IMR-90 (cell line): ENCODE data around the gene ABCA2. TPM values are rescaled to one million over a fixed set of nuclear protein-coding genes. Genes with fewer than 3 reads are reported as not detected.

Experiments used
- ATAC-seq: fragments of 200-7000 bp; cut with Tn5 transposase; 2 replicates; pipeline ENCODE4 v1.9.1; 2020; ENCODE audit warnings: low read depth, mild to moderate bottlenecking, moderate library complexity
- BruUV-seq: library from RNA; stranded (reverse); fragments of 400-500 nt; replicated peaks from 2 replicates; lab custom pipeline; 2021; lab: Mats Ljungman, UMichigan
- CTCF ChIA-PET: fragments of 300-600 bp; formaldehyde crosslinking; extraction: SDS; loops from one replicate; lab custom pipeline; 2021; ENCODE audit warnings: antibody characterized with exemption; lab: Yijun Ruan, JAX
- POLR2A ChIA-PET: fragments of 300-600 bp; sonication (Branson Sonifier 250); formaldehyde crosslinking; loops from one replicate; lab custom pipeline; 2022; ENCODE audit warnings: antibody characterized with exemption; ENCODE audit not compliant: unreplicated experiment; lab: Charles Lee
- DNase-seq: peaks from one replicate; pipeline ENCODE4 v3.0.0; 2013
- H2AFZ ChIP-seq: replicated peaks from 2 replicates; pipeline ENCODE3; 2013; ENCODE audit warnings: low read length, mild to moderate bottlenecking; ENCODE audit not compliant: poor library complexity
- H2AK5ac ChIP-seq: 2 replicates; pipeline ENCODE4 v1.6.1; 2013; ENCODE audit warnings: low read depth, low read length, inconsistent platforms
- H2AK9ac ChIP-seq: replicated peaks from 2 replicates; pipeline ENCODE3; 2013; ENCODE audit warnings: mild to moderate bottlenecking, low read depth, low read length, moderate library complexity; ENCODE audit not compliant: poor library complexity
- H2BK120ac ChIP-seq: 2 replicates; pipeline ENCODE4 v1.6.1; 2013; ENCODE audit warnings: low read depth, low read length, inconsistent platforms
- H2BK15ac ChIP-seq: 3 replicates; pipeline ENCODE4 v1.6.1; 2013; ENCODE audit warnings: low read depth, low read length, inconsistent platforms
- H2BK20ac ChIP-seq: 2 replicates; pipeline ENCODE4 v1.6.1; 2013; ENCODE audit warnings: low read depth, mild to moderate bottlenecking, inconsistent platforms, low read length, moderate library complexity
- H2BK5ac ChIP-seq: 2 replicates; pipeline ENCODE4 v1.6.1; 2013; ENCODE audit warnings: mild to moderate bottlenecking, low read depth, low read length, inconsistent platforms; ENCODE audit not compliant: poor library complexity, severe bottlenecking
- H3K14ac ChIP-seq: replicated peaks from 2 replicates; pipeline ENCODE4 v1.6.1; 2013; ENCODE audit warnings: low read depth, low read length, inconsistent platforms
- H3K18ac ChIP-seq: 2 replicates; pipeline ENCODE4 v1.6.1; 2013; ENCODE audit warnings: low read depth, low read length, control low read depth
- H3K23ac ChIP-seq: 2 replicates; pipeline ENCODE4 v1.6.1; 2013; ENCODE audit warnings: low read depth, low read length, inconsistent platforms
- H3K27ac ChIP-seq: 2 replicates; pipeline ENCODE4 v1.5.1; 2013; ENCODE audit warnings: mild to moderate bottlenecking, control low read depth, low read length; ENCODE audit not compliant: insufficient read depth
- H3K27me3 ChIP-seq: 2 replicates; pipeline ENCODE4 v1.6.1; 2013; ENCODE audit warnings: low read length; ENCODE audit not compliant: control insufficient read depth, insufficient read depth
- H3K36me3 ChIP-seq: 2 replicates; pipeline ENCODE4 v1.6.1; 2013; ENCODE audit warnings: low read length, mixed read lengths; ENCODE audit not compliant: control insufficient read depth, insufficient read depth
- H3K4ac ChIP-seq: 2 replicates; pipeline ENCODE4 v1.6.1; 2013; ENCODE audit warnings: low read depth, low read length, inconsistent platforms
- H3K4me1 ChIP-seq: 2 replicates; pipeline ENCODE4 v1.6.1; 2013; ENCODE audit warnings: low read length, mixed read lengths; ENCODE audit not compliant: control insufficient read depth, insufficient read depth
- H3K4me2 ChIP-seq: 2 replicates; pipeline ENCODE4 v1.6.1; 2013; ENCODE audit warnings: low read depth, mild to moderate bottlenecking, control low read depth, low read length, moderate library complexity
- H3K4me3 ChIP-seq: 2 replicates; pipeline ENCODE4 v1.5.1; 2013; ENCODE audit warnings: low read depth, mild to moderate bottlenecking, control low read depth, low read length, moderate library complexity; ENCODE audit not compliant: insufficient read depth
- H3K56ac ChIP-seq: 2 replicates; pipeline ENCODE4 v1.6.1; 2013; ENCODE audit warnings: low read length, inconsistent platforms; ENCODE audit not compliant: insufficient read depth; ENCODE audit errors: extremely low read depth
- H3K79me1 ChIP-seq, 2 experiments: 2 replicates each; pipeline ENCODE4 v1.6.1; 2013; ENCODE audit warnings: low read length in 2 of 2, inconsistent platforms in 1 of 2, low read depth in 1 of 2
- H3K9ac ChIP-seq: 2 replicates; pipeline ENCODE4 v1.6.1; 2013; ENCODE audit warnings: low read depth, low read length, control low read depth
- H3K9me1 ChIP-seq: 2 replicates; pipeline ENCODE4 v1.6.1; 2013; ENCODE audit warnings: low read length, inconsistent platforms; ENCODE audit not compliant: insufficient read depth
- H3K9me3 ChIP-seq: 2 replicates; pipeline ENCODE4 v1.6.1; 2013; ENCODE audit warnings: low read length; ENCODE audit not compliant: control insufficient read depth, insufficient read depth
- H4K20me1 ChIP-seq: 2 replicates; pipeline ENCODE4 v1.6.1; 2013; ENCODE audit warnings: low read length, inconsistent platforms; ENCODE audit not compliant: insufficient read depth
- H4K5ac ChIP-seq: 2 replicates; pipeline ENCODE4 v1.6.1; 2013; ENCODE audit warnings: mild to moderate bottlenecking, low read depth, low read length, control low read depth
- H4K8ac ChIP-seq, 2 experiments: 2 replicates each; pipeline ENCODE4 v1.6.1; 2013; ENCODE audit warnings: low read depth in 2 of 2, low read length in 2 of 2, control low read depth in 1 of 2, inconsistent platforms in 1 of 2
- H4K91ac ChIP-seq: 2 replicates; pipeline ENCODE4 v1.6.1; 2013; ENCODE audit warnings: low read depth, low read length, inconsistent platforms; ENCODE audit not compliant: insufficient read depth
- BHLHE40 ChIP-seq: fragments of 150-350 bp; IDR thresholded peaks from 2 replicates; pipeline ENCODE4 v1.6.1; 2016; ENCODE audit warnings: mild to moderate bottlenecking, low read depth, low read length
- RFX5 ChIP-seq: IDR thresholded peaks from 2 replicates; pipeline ENCODE4 v1.8.0; 2012; ENCODE audit warnings: low read depth, mild to moderate bottlenecking, low read length, moderate library complexity
- WGBS, 2 experiments: methylation state at CpG; one replicate each; pipeline versions ENCODE4 v1.1.5 to v1.1.7; 2013; ENCODE audit warnings: missing lambda C conversion rate in 2 of 2; ENCODE audit not compliant: insufficient read length in 1 of 2; ENCODE audit errors: extremely low coverage in 2 of 2; 5-methylcytosine and 5-hydroxymethylcytosine counted together
- dilution Hi-C: fragments of 300-500 bp; cut with HindIII; formaldehyde crosslinking; loops from one replicate; pipeline ENCODE4 v1.14.3; 2018; ENCODE audit warnings: low sequenced_read_pairs; ENCODE audit not compliant: unreplicated experiment
- in situ Hi-C: fragments of 300-500 bp; cut with MboI; formaldehyde crosslinking; loops from 3 replicates; pipeline ENCODE4 v1.14.3; 2019; ENCODE audit warnings: low sequenced_read_pairs, inconsistent platforms, mixed read lengths
- intact Hi-C: fragments of 100-400 bp; cut with micrococcal nuclease; formaldehyde crosslinking; loops from 2 replicates; pipeline ENCODE4 v1.10.0; 2022
- polyA plus RNA-seq, 3 experiments: library from polyadenylated mRNA; depleted of rRNA; stranded (reverse); fragments of >200 nt; gene quantifications; 2 replicates each; pipeline ENCODE4 v1.2.3, GENCODE V29; 2012; ENCODE audit warnings: low replicate concordance in 1 of 3
- total RNA-seq: library from RNA; depleted of rRNA; stranded (reverse); fragments of >200 nt; gene quantifications from 2 replicates; pipeline ENCODE4 v1.2.3, GENCODE V29; 2012
- TF ChIP-seq, protein P1 (sequence below): fragments of 150-350 bp; IDR thresholded peaks from 2 replicates; pipeline ENCODE4 v1.6.1; 2017; ENCODE audit warnings: mild to moderate bottlenecking, antibody characterized with exemption, low read length, low read depth

The ABCA2 gene
- total and polyA plus RNA-seq, 2 of the 4 experiments (the other 2 are of a cell fraction) = 3.8 to 46.0 TPM

DNA sequence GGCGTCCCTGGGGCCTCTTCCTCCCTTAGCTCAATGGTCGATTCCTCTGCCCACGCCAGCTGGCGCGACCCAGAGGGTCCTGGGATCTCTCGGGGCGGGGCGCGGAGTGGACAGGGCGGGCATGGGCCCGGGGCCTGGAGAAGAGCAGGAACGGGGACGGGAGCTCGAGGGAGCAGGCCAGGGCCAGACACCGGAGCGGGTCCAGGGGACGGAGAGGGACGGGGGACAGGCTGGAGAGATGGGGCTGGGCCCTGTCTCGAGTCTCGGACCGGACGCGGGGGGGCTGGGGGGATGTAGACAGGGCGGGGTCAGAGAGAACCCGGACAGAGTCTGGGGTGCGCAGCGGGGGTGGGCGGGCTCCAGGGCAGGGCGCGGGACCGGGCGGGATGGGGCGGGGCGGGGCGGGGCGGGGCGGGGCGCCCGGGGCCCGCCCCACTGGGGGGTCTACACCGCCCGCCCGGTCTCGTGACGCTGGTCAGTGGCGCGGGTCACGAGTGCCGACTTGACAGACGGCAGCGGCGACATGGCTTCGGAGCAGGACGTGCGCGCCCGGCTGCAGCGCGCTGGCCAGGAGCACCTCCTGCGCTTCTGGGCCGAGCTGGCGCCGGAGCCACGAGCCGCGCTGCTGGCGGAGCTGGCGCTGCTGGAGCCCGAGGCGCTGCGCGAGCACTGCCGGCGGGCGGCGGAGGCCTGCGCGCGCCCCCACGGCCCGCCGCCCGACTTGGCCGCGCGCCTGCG lies 49.1 kb upstream of the ABCA2 start, which contains the start of gene UAP1L1:
Gene UAP1L1, plus strand, starts transcription at position 508 of the 738 bp plus-strand sequence. Its CDS starts 16 bp downstream, at position 524.
- Histone ChIP-seq H3K4me2 (peak within 1 kb of the TSS; percentile 89), H3K79me1 (peaks cover 8 to 33% of the 10 kb centered on the region in 2 experiments), H3K4ac (peak within 1 kb of the TSS; percentile 88), H4K20me1 (peaks cover 10% of the 10 kb centered on the region), H2BK5ac (peak within 1 kb of the TSS; percentile 24), H3K4me1 (no peaks in the 10 kb centered on the region), H2BK15ac (no peak within 1 kb of the TSS; the same call in 2 of the 3 replicates), H3K9me3 (no peaks in the 10 kb centered on the region), H3K27me3 (no peaks in the 10 kb centered on the region), H2BK120ac (peak within 1 kb of the TSS; percentile 68), H3K4me3 (peak within 1 kb of the TSS; percentile 99), H2AK9ac (peak within 1 kb of the TSS; percentile 96), H3K56ac (peak within 1 kb of the TSS; percentile 41), H3K9ac (peak within 1 kb of the TSS; percentile 78), H2BK20ac (no peak within 1 kb of the TSS; the same call in 1 of the 2 replicates), H4K5ac (peak within 1 kb of the TSS; percentile 52), H3K18ac (peak within 1 kb of the TSS; percentile 74; the same call in 1 of the 2 replicates), H3K27ac (peak within 1 kb of the TSS; percentile 54), H3K36me3 (peaks cover 21% of the 10 kb centered on the region; the same call in 1 of the 2 replicates), H3K23ac (peak within 1 kb of the TSS; percentile 66), H3K9me1 (no peaks in the 10 kb centered on the region), H2AFZ (peak within 1 kb of the TSS; percentile 95), H4K8ac (peak within 1 kb of the TSS; percentile 41 to 97; a peak in 2 of 4 replicates), H3K14ac (peak within 1 kb of the TSS; percentile 71), H2AK5ac (peak within 1 kb of the TSS; percentile 28), H4K91ac (peak within 1 kb of the TSS; percentile 38)
- 6% methylated on average over 40 of the region's 87 CpGs; no CpG with 5 or more reads in 1 of the 2 experiments for WGBS, 2 experiments
- TF ChIP-seq BHLHE40 (peak; percentile 61; the same call in 1 of the 2 replicates), RFX5 (no peak)
- TF ChIP-seq, protein P1, sequence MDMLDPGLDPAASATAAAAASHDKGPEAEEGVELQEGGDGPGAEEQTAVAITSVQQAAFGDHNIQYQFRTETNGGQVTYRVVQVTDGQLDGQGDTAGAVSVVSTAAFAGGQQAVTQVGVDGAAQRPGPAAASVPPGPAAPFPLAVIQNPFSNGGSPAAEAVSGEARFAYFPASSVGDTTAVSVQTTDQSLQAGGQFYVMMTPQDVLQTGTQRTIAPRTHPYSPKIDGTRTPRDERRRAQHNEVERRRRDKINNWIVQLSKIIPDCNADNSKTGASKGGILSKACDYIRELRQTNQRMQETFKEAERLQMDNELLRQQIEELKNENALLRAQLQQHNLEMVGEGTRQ = peak; percentile 51; the same call in 1 of the 2 replicates
- BruUV-seq = no TSS peak
- POLR2A ChIA-PET = interaction anchor here (0.5 to 0.6 kb wide), 2 partner anchors 9 to 55 kb away, joined by 4 to 8 read pairs; no protein-coding TSS in a partner anchor
- dilution Hi-C loops (no loop called here), intact Hi-C loops (no loop called here), in situ Hi-C loops (no loop called here)
- ATAC-seq (peak; percentile 85), DNase-seq (peak; percentile 42)
- CTCF ChIA-PET = interaction anchor here (1.2 to 1.5 kb wide), 2 partner anchors 13 to 31 kb away, joined by 5 to 7 read pairs; no protein-coding TSS in a partner anchor
